ENCODE measurements around the gene TNNI3K. TPM values are rescaled to one million over a fixed set of nuclear protein-coding genes. Genes with fewer than 3 reads are reported as not detected.

The TNNI3K gene
- total RNA-seq, 4 donors from 2014 or later = 0.19 TPM; not detected in 3

DNA sequence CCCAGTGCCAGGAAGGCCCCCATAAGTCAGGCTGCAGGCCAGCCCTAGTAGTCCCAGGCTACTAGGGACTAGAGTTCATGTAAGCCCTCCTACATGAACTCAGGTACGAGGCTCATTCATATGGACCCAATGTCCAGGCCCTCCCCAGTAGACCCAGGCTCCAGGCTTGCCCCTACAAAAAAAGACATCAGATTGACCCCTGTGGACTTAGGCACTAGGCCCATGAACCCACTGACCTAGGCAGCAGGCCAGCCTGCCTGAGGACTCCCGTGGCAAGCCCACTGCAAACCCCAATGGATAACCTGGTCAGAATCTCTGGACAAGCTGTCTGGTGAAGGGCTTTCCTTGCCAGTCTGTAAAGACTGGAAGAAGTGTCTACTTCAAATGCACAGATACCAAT, 51.2 kb downstream of the TNNI3K start:
- Histone ChIP-seq H3K9me3 (peaks cover 0 to 6% (median 0%) of the 10 kb centered on the region in 3 donors), H3K27ac (no peak overlapping the region), H3K4me3 (no peak overlapping the region), H3K4me1 (no peaks in the 10 kb centered on the region), H3K36me3 (no peaks in the 10 kb centered on the region), H3K27me3 (no peaks in the 10 kb centered on the region)
- TF ChIP-seq, protein P1, sequence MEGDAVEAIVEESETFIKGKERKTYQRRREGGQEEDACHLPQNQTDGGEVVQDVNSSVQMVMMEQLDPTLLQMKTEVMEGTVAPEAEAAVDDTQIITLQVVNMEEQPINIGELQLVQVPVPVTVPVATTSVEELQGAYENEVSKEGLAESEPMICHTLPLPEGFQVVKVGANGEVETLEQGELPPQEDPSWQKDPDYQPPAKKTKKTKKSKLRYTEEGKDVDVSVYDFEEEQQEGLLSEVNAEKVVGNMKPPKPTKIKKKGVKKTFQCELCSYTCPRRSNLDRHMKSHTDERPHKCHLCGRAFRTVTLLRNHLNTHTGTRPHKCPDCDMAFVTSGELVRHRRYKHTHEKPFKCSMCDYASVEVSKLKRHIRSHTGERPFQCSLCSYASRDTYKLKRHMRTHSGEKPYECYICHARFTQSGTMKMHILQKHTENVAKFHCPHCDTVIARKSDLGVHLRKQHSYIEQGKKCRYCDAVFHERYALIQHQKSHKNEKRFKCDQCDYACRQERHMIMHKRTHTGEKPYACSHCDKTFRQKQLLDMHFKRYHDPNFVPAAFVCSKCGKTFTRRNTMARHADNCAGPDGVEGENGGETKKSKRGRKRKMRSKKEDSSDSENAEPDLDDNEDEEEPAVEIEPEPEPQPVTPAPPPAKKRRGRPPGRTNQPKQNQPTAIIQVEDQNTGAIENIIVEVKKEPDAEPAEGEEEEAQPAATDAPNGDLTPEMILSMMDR (IDR thresholded peaks at IDR 0.05) = no peak
- TF ChIP-seq POLR2A (IDR thresholded peaks at IDR 0.05) = no peak
- intact Hi-C loops (cut with DNase I) = no loop called here
- WGBS, 2 donors = 80 to 86% methylated on average over 1 to 2 of the region's 2 CpGs
- DNase-seq = no peak

DNA sequence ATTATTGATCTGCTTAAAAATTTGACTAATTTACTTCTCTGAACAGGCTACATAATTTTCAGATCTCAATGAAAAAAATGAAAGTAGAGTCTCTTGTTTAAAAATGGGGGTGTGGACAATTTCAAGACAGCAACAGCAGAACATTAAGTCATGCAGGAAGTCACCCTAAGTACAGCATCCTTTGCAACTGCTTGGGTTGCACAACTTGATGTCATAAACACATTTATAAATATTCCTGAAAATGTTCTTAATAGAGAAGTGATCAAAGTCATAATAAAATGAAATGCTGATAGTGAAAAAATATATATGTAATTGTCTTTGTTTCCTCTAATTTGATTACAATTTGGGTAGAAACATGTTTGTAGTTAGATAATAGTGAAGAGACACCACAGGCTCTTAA, 79.3 kb downstream of the TNNI3K start:
- Histone ChIP-seq H3K9me3 (no peaks in the 10 kb centered on the region), H3K4me1 (no peaks in the 10 kb centered on the region), H3K27ac (no peak overlapping the region), H3K27me3 (no peaks in the 10 kb centered on the region), H3K36me3 (no peaks in the 10 kb centered on the region), H3K4me3 (no peak overlapping the region)
- no peak for TF ChIP-seq POLR2A (IDR thresholded peaks at IDR 0.05)
- TF ChIP-seq, protein P1 (IDR thresholded peaks at IDR 0.05) = no peak
- intact Hi-C loops (cut with DNase I) = no loop called here
- DNase-seq = no peak

DNA sequence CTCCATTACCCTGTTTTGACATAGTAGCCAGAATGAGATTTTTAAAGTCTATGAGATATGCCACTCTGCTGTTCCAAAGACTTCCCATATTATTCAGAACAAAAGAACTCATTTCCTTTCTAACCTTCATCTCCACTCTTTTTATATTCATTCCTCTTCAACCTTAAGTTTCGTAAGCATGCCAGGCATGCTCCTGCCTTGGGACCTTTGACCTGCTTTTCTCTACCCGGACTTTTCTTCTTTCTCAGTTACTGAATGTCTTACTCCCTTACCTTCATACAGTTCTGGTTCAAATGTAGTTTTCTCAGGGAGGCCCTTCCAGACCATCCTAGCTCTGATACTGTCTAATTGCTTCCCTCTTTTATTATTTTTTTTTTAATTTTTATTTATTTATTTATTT, 81.1 kb downstream of the TNNI3K start:
- no peak for DNase-seq
- Histone ChIP-seq H3K9me3 (no peaks in the 10 kb centered on the region), H3K27ac (no peak overlapping the region), H3K27me3 (no peaks in the 10 kb centered on the region), H3K4me1 (no peaks in the 10 kb centered on the region), H3K36me3 (no peaks in the 10 kb centered on the region), H3K4me3 (no peak overlapping the region)
- 68 to 77% methylated on average over 2 of the region's 2 CpGs for WGBS, 2 donors
- intact Hi-C loops (cut with DNase I) = no loop called here
- TF ChIP-seq POLR2A (IDR thresholded peaks at IDR 0.05) = no peak
- TF ChIP-seq, protein P1 (IDR thresholded peaks at IDR 0.05) = no peak

DNA sequence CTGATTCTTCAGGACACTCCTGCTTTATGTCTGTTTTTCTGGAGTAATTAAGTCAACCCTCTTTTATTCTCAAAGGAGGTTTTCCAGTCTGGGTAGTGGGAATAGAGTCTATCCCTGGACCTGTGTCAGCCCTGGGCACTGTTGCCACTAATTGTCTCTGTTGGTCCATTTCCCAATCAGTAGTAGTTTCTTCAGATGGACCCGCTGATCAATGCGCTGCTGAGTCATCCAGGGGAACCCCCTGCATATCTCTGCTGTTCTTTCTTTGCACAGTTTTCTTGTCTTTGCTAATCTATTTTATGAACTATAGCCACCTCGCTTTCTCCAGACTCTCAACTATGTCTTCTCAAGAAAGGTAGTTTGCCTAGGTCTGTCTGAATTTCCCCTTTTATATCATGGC, 82.5 kb downstream of the TNNI3K start:
- H3K27me3 ChIP-seq = no peaks in the 10 kb centered on the region
- no peaks in the 10 kb centered on the region for H3K36me3 ChIP-seq
- intact Hi-C loops (cut with DNase I) = no loop called here
- H3K9me3 ChIP-seq = no peaks in the 10 kb centered on the region
- no peaks in the 10 kb centered on the region for H3K4me1 ChIP-seq
- H3K4me3 ChIP-seq = no peak overlapping the region
- no peak for DNase-seq
- TF ChIP-seq, protein P1 (IDR thresholded peaks at IDR 0.05) = no peak
- 65 to 75% methylated on average over 3 of the region's 3 CpGs for WGBS, 2 donors
- H3K27ac ChIP-seq = no peak overlapping the region

DNA sequence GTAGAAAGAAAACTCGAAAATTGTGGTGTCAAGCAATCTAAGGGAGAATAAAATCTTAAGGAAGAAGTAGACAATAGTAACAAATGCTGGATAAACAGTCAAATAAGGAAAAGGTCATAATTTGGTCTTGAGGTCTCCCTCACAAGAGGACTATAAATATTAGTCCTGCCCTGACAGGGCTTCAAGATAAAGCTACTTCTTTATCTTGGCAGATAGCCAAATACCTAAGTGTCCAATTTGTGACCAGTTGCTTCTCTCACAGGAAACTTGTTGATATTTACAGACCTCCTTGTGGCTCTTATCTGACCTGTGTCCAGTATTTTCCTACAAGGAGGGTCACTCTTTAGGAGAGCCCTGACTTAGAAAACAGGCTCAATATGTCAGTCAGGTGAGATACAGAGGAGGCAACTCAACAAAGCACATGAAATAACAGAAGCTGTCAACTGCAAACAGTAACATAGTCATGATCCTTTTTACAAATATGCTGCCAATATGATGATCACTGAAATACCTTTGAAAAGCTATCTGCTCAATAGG, 88.8 kb downstream of the TNNI3K start:
- TF ChIP-seq, protein P1 (IDR thresholded peaks at IDR 0.05) = no peak
- TF ChIP-seq POLR2A (IDR thresholded peaks at IDR 0.05) = no peak
- no peaks in the 10 kb centered on the region for H3K4me1 ChIP-seq
- no peak overlapping the region for H3K27ac ChIP-seq
- no peaks in the 10 kb centered on the region for H3K9me3 ChIP-seq
- intact Hi-C loops (cut with DNase I) = no loop called here
- H3K4me3 ChIP-seq = no peak overlapping the region
- WGBS, 2 donors = 36 to 45% methylated on average over 1 of the region's 1 CpG
- no peak for DNase-seq
- no peaks in the 10 kb centered on the region for H3K27me3 ChIP-seq
- no peaks in the 10 kb centered on the region for H3K36me3 ChIP-seq
